HepG2 (cell line): ENCODE results near the gene HEATR5B. TPM values are rescaled to one million over a fixed set of nuclear protein-coding genes. Genes with fewer than 3 reads are reported as not detected.

Experiments used
- ATAC-seq: fragments of 200-7000 bp; cut with Tn5 transposase; 3 replicates; pipeline ENCODE4 v1.9.1; 2020; ENCODE audit warnings: mild to moderate bottlenecking, moderate library complexity
- BruUV-seq: library from RNA; stranded (reverse); fragments of 400-500 nt; replicated peaks from 2 replicates; lab custom pipeline; 2021; lab: Mats Ljungman, UMichigan
- CTCF ChIA-PET: fragments of 300-600 bp; formaldehyde crosslinking; extraction: SDS; loops from one replicate; lab custom pipeline; 2021; ENCODE audit warnings: low total read pairs, inconsistent platforms, low intra/inter-chr PET ratio; lab: Yijun Ruan, JAX
- POLR2A ChIA-PET: fragments of 350-600 bp; sonication (Branson Sonifier 250); formaldehyde crosslinking; loops from one replicate; lab custom pipeline; 2020; ENCODE audit warnings: antibody characterized with exemption, inconsistent platforms; lab: Yijun Ruan, JAX
- DNase-seq: peaks from one replicate; pipeline ENCODE4 v3.0.0-alpha.2; 2015; ENCODE audit warnings: low spot score
- FAIRE-seq: peaks from 3 replicates; lab custom pipeline; 2011; peaks lifted over from hg19 to GRCh38; lab: Jason Lieb, UNC
- H2AFZ ChIP-seq: one replicate; pipeline ENCODE4 v1.6.1; 2011; ENCODE audit warnings: low read length, inconsistent platforms
- H3K27ac ChIP-seq: fragments of 300-600 bp; 3 replicates; pipeline ENCODE4 v1.8.0; 2011; ENCODE audit warnings: mixed run types, mild to moderate bottlenecking, mixed read lengths, low read length, inconsistent platforms; ENCODE audit not compliant: insufficient read depth; ENCODE audit errors: extremely low read length
- H3K27me3 ChIP-seq, 2 experiments: fragments of 200-600 bp in 1 of 2; 2 replicates in 1 of 2; 3 replicates in 1 of 2; pipeline versions ENCODE4 v1.6.0 to v1.8.0; 2011; ENCODE audit warnings: low read length in 2 of 2, mild to moderate bottlenecking in 2 of 2, moderate library complexity in 2 of 2, inconsistent platforms in 1 of 2; ENCODE audit not compliant: insufficient read depth in 2 of 2, control insufficient read depth in 1 of 2
- H3K36me3 ChIP-seq, 2 experiments: fragments of 200-600 bp in 1 of 2; replicated peaks in 1 of 2; 2 replicates in 1 of 2; 3 replicates in 1 of 2; pipeline versions ENCODE4 v1.5.1 to v1.8.0; 2011; ENCODE audit warnings: low read length in 2 of 2, inconsistent platforms in 1 of 2; ENCODE audit not compliant: insufficient read depth in 2 of 2, control insufficient read depth in 1 of 2
- H3K4me1 ChIP-seq: 2 replicates; pipeline ENCODE4 v1.5.1; 2012; ENCODE audit warnings: low read length, inconsistent platforms; ENCODE audit not compliant: insufficient read depth
- H3K4me2 ChIP-seq: 2 replicates; pipeline ENCODE4 v1.6.0; 2011; ENCODE audit warnings: low read depth, low read length, inconsistent platforms
- H3K4me3 ChIP-seq, 3 experiments: fragments of 200-600 bp in 1 of 3; sonication (generic), shearing (Covaris generic) in 1 of 3; replicated peaks in 1 of 3; 2 replicates each; pipeline ENCODE4 v1.5.1; 2011 to 2016; ENCODE audit warnings: low read length in 3 of 3, inconsistent platforms in 2 of 3, low read depth in 2 of 3, mild to moderate bottlenecking in 2 of 3, control low read depth in 1 of 3, mixed read lengths in 1 of 3; ENCODE audit not compliant: insufficient read depth in 1 of 3
- H3K79me2 ChIP-seq: one replicate; pipeline ENCODE4 v1.6.1; 2011; ENCODE audit warnings: low read length, inconsistent platforms; ENCODE audit not compliant: insufficient read depth
- H3K9ac ChIP-seq: 2 replicates; pipeline ENCODE4 v1.6.0; 2011; ENCODE audit warnings: mild to moderate bottlenecking, low read depth, low read length, inconsistent platforms; ENCODE audit not compliant: insufficient read depth
- H3K9me3 ChIP-seq: 2 replicates; pipeline ENCODE4 v1.5.1; 2012; ENCODE audit warnings: mild to moderate bottlenecking, low read length
- H4K20me1 ChIP-seq: 2 replicates; pipeline ENCODE4 v1.6.0; 2011; ENCODE audit warnings: inconsistent platforms, mild to moderate bottlenecking, low read length, moderate library complexity; ENCODE audit not compliant: insufficient read depth
- FOXJ3 ChIP-seq: sonication (generic); formaldehyde crosslinking; IDR thresholded peaks from 2 replicates; pipeline ENCODE4 v1.4.0; 2020; ENCODE audit warnings: missing genetic modification reagents, mild to moderate bottlenecking, borderline replicate concordance
- MEF2D ChIP-seq: sonication (generic); formaldehyde crosslinking; IDR thresholded peaks from 2 replicates; pipeline ENCODE4 v1.5.1; 2020; ENCODE audit warnings: mild to moderate bottlenecking, missing genetic modification reagents
- NR2F1 ChIP-seq, 2 experiments: fragments of 450-650 bp in 1 of 2; formaldehyde crosslinking in 1 of 2; IDR thresholded peaks; 2 replicates each; pipeline versions ENCODE4 v1.5.0 to v1.6.1; 2016 to 2020; ENCODE audit warnings: mild to moderate bottlenecking in 1 of 2, missing compliant biosample characterization in 1 of 2, missing genetic modification reagents in 1 of 2, moderate library complexity in 1 of 2
- PAWR ChIP-seq: sonication (generic); formaldehyde crosslinking; IDR thresholded peaks from 2 replicates; pipeline ENCODE4 v1.4.0; 2020; ENCODE audit warnings: missing genetic modification reagents, mild to moderate bottlenecking, borderline replicate concordance
- SATB2 ChIP-seq: sonication (generic); formaldehyde crosslinking; IDR thresholded peaks from 2 replicates; pipeline ENCODE4 v1.5.0; 2020; ENCODE audit warnings: missing genetic modification reagents
- SP2 ChIP-seq: sonication (generic); formaldehyde crosslinking; IDR thresholded peaks from 2 replicates; pipeline ENCODE4 v1.5.1; 2020; ENCODE audit warnings: mild to moderate bottlenecking, missing genetic modification reagents
- TSC22D2 ChIP-seq: sonication (generic); formaldehyde crosslinking; IDR thresholded peaks from 2 replicates; pipeline ENCODE4 v1.5.1; 2020; ENCODE audit warnings: missing genetic modification reagents, mild to moderate bottlenecking, borderline replicate concordance
- ZNF605 ChIP-seq: sonication (generic); formaldehyde crosslinking; IDR thresholded peaks from 2 replicates; pipeline ENCODE4 v1.8.0; 2022; ENCODE audit warnings: mild to moderate bottlenecking, missing genetic modification reagents
- WGBS: methylation state at CpG from one replicate; pipeline ENCODE4 v1.1.6; 2017; ENCODE audit warnings: low lambda C conversion rate; 5-methylcytosine and 5-hydroxymethylcytosine counted together
- in situ Hi-C: cut with HindIII; loops from 2 replicates; pipeline ENCODE4 v1.10.0; 2017; ENCODE audit warnings: low pct_unique_long_range_greater_than_20kb; ENCODE audit not compliant: extremely low pct_ligation_motif_present
- intact Hi-C: fragments of 100-400 bp; cut with micrococcal nuclease; formaldehyde crosslinking; loops from one replicate; pipeline ENCODE4 v1.10.0; 2022; ENCODE audit not compliant: unreplicated experiment
- polyA plus RNA-seq, 8 experiments: library from polyadenylated mRNA; depleted of rRNA in 3 of 8; stranded (reverse) in 7 of 8; unstranded in 1 of 8; fragments of >200 nt; fragmentation: Illumina TruSeq in 4 of 8; extraction: Trizol in 4 of 8; gene quantifications; 2 replicates each; pipeline versions ENCODE4 v1.2.1 to v1.2.3, GENCODE V29; 2011 to 2016; ENCODE audit warnings: low read depth in 4 of 8, missing spikeins in 1 of 8, mixed read lengths in 1 of 8; ENCODE audit not compliant: insufficient read depth in 1 of 8
- total RNA-seq, 5 experiments: library from RNA; depleted of rRNA; stranded (reverse); fragments of >200 nt; fragmentation: Illumina TruSeq; extraction: Trizol; gene quantifications; 2 replicates each; pipeline ENCODE4 v1.2.3, GENCODE V29; 2016; ENCODE audit warnings: low read depth in 1 of 5
- TF ChIP-seq, protein P1 (sequence below): sonication (generic); formaldehyde crosslinking; IDR thresholded peaks from 2 replicates; pipeline ENCODE4 v1.4.0; 2020; ENCODE audit warnings: missing genetic modification reagents
- TF ChIP-seq, protein P2 (sequence below): sonication (generic); formaldehyde crosslinking; IDR thresholded peaks from 2 replicates; pipeline ENCODE4 v1.4.0; 2020; ENCODE audit warnings: mild to moderate bottlenecking, missing genetic modification reagents
- TF ChIP-seq, protein P3 (sequence below): sonication (generic); formaldehyde crosslinking; IDR thresholded peaks from 2 replicates; pipeline ENCODE4 v1.8.0; 2022; ENCODE audit warnings: mild to moderate bottlenecking, missing genetic modification reagents, moderate library complexity
- TF ChIP-seq, protein P4 (sequence below): conservative IDR thresholded peaks from 2 replicates; pipeline ENCODE4 v1.6.1; 2018; ENCODE audit warnings: missing genetic modification reagents

HEATR5B gene
- total and polyA plus RNA-seq, 2 of the 13 experiments (the other 11 are each of a cell fraction or from before 2014, with no cell fraction given) = 12.7 to 16.3 TPM

DNA sequence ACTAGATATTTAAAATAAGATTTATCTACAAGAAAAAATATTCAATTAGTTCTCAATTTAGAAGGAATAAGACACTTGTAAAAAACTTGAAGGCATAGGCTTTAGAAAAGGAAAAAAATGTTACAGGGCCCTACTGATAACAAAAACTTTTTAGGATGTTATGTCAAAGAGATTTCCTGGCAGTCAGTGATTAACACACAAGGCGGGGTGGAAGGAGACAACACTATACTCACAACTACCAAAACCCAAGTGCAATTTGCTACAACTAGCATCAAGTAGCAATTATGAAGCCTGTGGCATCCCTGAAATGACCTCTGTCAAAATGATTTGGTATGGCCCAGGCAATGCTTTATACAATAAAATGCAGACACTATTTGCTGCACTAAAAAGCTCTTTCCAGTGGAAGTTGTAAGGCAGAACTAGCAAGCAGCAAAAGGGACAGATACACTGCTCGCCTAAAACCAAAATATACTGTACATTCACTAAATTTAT is 133.1 kb downstream of the HEATR5B start:
- intact Hi-C loops = no loop called here
- 98% methylated on average over 2 of the region's 2 CpGs for WGBS
- DNase-seq (no peak), FAIRE-seq (no peak), ATAC-seq (no peak)
- Histone ChIP-seq H3K36me3 (0 out of 5 replicates have a peak, but pooled peaks cover 0 to 3% of the 10 kb centered on the region in 2 experiments), H3K79me2 (peaks cover 12% of the 10 kb centered on the region), H3K27me3 (no peaks in the 10 kb centered on the region), H3K27ac (no peak overlapping the region), H4K20me1 (no peaks in the 10 kb centered on the region; the same call in 1 of the 2 replicates), H3K9me3 (no peaks in the 10 kb centered on the region), H2AFZ (no peak overlapping the region), H3K4me3 (no peak overlapping the region), H3K4me2 (no peak overlapping the region), H3K4me1 (0 out of 2 replicates have a peak, but pooled peaks cover 6% of the 10 kb centered on the region), H3K9ac (no peak overlapping the region)
- BruUV-seq = no TSS peak
- ChIA-PET POLR2A (no interaction called here), CTCF (no interaction called here)
- in situ Hi-C loops = no loop called here
- TF ChIP-seq TSC22D2 (CRISPR knock-in tag) (no peak), SATB2 (CRISPR knock-in tag) (no peak), ZNF605 (CRISPR knock-in tag) (no peak), PAWR (CRISPR knock-in tag) (no peak), FOXJ3 (no peak), NR2F1 (CRISPR knock-in tag; IDR thresholded peaks at IDR 0.05) (no peak), SP2 (CRISPR knock-in tag) (no peak), MEF2D (CRISPR knock-in tag) (no peak)
- TF ChIP-seq, protein P1, sequence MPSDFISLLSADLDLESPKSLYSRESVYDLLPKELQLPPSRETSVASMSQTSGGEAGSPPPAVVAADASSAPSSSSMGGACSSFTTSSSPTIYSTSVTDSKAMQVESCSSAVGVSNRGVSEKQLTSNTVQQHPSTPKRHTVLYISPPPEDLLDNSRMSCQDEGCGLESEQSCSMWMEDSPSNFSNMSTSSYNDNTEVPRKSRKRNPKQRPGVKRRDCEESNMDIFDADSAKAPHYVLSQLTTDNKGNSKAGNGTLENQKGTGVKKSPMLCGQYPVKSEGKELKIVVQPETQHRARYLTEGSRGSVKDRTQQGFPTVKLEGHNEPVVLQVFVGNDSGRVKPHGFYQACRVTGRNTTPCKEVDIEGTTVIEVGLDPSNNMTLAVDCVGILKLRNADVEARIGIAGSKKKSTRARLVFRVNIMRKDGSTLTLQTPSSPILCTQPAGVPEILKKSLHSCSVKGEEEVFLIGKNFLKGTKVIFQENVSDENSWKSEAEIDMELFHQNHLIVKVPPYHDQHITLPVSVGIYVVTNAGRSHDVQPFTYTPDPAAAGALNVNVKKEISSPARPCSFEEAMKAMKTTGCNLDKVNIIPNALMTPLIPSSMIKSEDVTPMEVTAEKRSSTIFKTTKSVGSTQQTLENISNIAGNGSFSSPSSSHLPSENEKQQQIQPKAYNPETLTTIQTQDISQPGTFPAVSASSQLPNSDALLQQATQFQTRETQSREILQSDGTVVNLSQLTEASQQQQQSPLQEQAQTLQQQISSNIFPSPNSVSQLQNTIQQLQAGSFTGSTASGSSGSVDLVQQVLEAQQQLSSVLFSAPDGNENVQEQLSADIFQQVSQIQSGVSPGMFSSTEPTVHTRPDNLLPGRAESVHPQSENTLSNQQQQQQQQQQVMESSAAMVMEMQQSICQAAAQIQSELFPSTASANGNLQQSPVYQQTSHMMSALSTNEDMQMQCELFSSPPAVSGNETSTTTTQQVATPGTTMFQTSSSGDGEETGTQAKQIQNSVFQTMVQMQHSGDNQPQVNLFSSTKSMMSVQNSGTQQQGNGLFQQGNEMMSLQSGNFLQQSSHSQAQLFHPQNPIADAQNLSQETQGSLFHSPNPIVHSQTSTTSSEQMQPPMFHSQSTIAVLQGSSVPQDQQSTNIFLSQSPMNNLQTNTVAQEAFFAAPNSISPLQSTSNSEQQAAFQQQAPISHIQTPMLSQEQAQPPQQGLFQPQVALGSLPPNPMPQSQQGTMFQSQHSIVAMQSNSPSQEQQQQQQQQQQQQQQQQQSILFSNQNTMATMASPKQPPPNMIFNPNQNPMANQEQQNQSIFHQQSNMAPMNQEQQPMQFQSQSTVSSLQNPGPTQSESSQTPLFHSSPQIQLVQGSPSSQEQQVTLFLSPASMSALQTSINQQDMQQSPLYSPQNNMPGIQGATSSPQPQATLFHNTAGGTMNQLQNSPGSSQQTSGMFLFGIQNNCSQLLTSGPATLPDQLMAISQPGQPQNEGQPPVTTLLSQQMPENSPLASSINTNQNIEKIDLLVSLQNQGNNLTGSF (CRISPR knock-in tag) = no peak
- TF ChIP-seq, protein P2, sequence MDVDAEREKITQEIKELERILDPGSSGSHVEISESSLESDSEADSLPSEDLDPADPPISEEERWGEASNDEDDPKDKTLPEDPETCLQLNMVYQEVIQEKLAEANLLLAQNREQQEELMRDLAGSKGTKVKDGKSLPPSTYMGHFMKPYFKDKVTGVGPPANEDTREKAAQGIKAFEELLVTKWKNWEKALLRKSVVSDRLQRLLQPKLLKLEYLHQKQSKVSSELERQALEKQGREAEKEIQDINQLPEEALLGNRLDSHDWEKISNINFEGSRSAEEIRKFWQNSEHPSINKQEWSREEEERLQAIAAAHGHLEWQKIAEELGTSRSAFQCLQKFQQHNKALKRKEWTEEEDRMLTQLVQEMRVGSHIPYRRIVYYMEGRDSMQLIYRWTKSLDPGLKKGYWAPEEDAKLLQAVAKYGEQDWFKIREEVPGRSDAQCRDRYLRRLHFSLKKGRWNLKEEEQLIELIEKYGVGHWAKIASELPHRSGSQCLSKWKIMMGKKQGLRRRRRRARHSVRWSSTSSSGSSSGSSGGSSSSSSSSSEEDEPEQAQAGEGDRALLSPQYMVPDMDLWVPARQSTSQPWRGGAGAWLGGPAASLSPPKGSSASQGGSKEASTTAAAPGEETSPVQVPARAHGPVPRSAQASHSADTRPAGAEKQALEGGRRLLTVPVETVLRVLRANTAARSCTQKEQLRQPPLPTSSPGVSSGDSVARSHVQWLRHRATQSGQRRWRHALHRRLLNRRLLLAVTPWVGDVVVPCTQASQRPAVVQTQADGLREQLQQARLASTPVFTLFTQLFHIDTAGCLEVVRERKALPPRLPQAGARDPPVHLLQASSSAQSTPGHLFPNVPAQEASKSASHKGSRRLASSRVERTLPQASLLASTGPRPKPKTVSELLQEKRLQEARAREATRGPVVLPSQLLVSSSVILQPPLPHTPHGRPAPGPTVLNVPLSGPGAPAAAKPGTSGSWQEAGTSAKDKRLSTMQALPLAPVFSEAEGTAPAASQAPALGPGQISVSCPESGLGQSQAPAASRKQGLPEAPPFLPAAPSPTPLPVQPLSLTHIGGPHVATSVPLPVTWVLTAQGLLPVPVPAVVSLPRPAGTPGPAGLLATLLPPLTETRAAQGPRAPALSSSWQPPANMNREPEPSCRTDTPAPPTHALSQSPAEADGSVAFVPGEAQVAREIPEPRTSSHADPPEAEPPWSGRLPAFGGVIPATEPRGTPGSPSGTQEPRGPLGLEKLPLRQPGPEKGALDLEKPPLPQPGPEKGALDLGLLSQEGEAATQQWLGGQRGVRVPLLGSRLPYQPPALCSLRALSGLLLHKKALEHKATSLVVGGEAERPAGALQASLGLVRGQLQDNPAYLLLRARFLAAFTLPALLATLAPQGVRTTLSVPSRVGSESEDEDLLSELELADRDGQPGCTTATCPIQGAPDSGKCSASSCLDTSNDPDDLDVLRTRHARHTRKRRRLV = no peak
- TF ChIP-seq, protein P3, sequence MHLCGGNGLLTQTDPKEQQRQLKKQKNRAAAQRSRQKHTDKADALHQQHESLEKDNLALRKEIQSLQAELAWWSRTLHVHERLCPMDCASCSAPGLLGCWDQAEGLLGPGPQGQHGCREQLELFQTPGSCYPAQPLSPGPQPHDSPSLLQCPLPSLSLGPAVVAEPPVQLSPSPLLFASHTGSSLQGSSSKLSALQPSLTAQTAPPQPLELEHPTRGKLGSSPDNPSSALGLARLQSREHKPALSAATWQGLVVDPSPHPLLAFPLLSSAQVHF (CRISPR knock-in tag) = no peak
- TF ChIP-seq, protein P4, sequence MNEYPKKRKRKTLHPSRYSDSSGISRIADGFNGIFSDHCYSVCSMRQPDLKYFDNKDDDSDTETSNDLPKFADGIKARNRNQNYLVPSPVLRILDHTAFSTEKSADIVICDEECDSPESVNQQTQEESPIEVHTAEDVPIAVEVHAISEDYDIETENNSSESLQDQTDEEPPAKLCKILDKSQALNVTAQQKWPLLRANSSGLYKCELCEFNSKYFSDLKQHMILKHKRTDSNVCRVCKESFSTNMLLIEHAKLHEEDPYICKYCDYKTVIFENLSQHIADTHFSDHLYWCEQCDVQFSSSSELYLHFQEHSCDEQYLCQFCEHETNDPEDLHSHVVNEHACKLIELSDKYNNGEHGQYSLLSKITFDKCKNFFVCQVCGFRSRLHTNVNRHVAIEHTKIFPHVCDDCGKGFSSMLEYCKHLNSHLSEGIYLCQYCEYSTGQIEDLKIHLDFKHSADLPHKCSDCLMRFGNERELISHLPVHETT (CRISPR knock-in tag) = no peak
